MCF 10A (cell line): ENCODE measurements around the gene TNS1. TPM values are rescaled to one million over a fixed set of nuclear protein-coding genes. Genes with fewer than 3 reads are reported as not detected.

ENCODE experiments used
- BruUV-seq: library from RNA; stranded (reverse); fragments of 400-500 nt; replicated peaks from 2 replicates; lab custom pipeline; 2021; lab: Mats Ljungman, UMichigan
- CTCF ChIA-PET: fragments of 300-600 bp; sonication (Branson Sonifier 250); formaldehyde crosslinking; extraction: SDS; loops from one replicate; lab custom pipeline; 2021; ENCODE audit warnings: antibody characterized with exemption, inconsistent platforms; lab: Yijun Ruan, JAX
- POLR2A ChIA-PET: fragments of 300-600, 350-650 bp; sonication (Branson Sonifier 250); formaldehyde crosslinking; extraction: SDS; loops from one replicate; lab custom pipeline; 2020; ENCODE audit warnings: antibody characterized with exemption, inconsistent platforms; lab: Yijun Ruan, JAX
- DNase-seq: peaks from one replicate; pipeline ENCODE4 v3.0.0-alpha.2; 2018; ENCODE audit not compliant: unreplicated experiment
- H3K27ac Mint-ChIP-seq: one replicate; pipeline ENCODE4 v1.8.0; 2022; ENCODE audit warnings: mild to moderate bottlenecking, low read depth, mixed read lengths; ENCODE audit not compliant: unreplicated experiment
- H3K27me3 Mint-ChIP-seq: one replicate; pipeline ENCODE4 v1.8.0; 2022; ENCODE audit warnings: mixed read lengths; ENCODE audit not compliant: insufficient read depth, unreplicated experiment
- H3K36me3 Mint-ChIP-seq: one replicate; pipeline ENCODE4 v1.8.0; 2022; ENCODE audit warnings: mild to moderate bottlenecking, moderate library complexity, mixed read lengths; ENCODE audit not compliant: insufficient read depth, unreplicated experiment
- H3K4me1 Mint-ChIP-seq: one replicate; pipeline ENCODE4 v1.8.0; 2022; ENCODE audit warnings: mixed read lengths; ENCODE audit not compliant: insufficient read depth, unreplicated experiment
- H3K4me3 Mint-ChIP-seq: one replicate; pipeline ENCODE4 v1.8.0; 2022; ENCODE audit warnings: mild to moderate bottlenecking, moderate library complexity, mixed read lengths; ENCODE audit not compliant: unreplicated experiment
- H3K9me3 Mint-ChIP-seq: one replicate; pipeline ENCODE4 v1.8.0; 2022; ENCODE audit warnings: mixed read lengths; ENCODE audit not compliant: unreplicated experiment
- intact Hi-C: fragments of 100-400 bp; cut with micrococcal nuclease; formaldehyde crosslinking; loops from 2 replicates; pipeline ENCODE4 v1.14.1; 2022
- total RNA-seq: library from RNA; stranded (reverse); gene quantifications from 2 replicates; pipeline ENCODE4 v1.2.3, GENCODE V29; 2022
- TF ChIP-seq, protein P1 (sequence below): fragments of 200-600 bp; IDR thresholded peaks from one replicate; pipeline ENCODE4 v1.8.0; 2022; ENCODE audit warnings: antibody characterized with exemption, mild to moderate bottlenecking; ENCODE audit not compliant: unreplicated experiment

TNS1 gene
- total RNA-seq, 1 experiment from 2014 or later: 3.3 TPM

DNA sequence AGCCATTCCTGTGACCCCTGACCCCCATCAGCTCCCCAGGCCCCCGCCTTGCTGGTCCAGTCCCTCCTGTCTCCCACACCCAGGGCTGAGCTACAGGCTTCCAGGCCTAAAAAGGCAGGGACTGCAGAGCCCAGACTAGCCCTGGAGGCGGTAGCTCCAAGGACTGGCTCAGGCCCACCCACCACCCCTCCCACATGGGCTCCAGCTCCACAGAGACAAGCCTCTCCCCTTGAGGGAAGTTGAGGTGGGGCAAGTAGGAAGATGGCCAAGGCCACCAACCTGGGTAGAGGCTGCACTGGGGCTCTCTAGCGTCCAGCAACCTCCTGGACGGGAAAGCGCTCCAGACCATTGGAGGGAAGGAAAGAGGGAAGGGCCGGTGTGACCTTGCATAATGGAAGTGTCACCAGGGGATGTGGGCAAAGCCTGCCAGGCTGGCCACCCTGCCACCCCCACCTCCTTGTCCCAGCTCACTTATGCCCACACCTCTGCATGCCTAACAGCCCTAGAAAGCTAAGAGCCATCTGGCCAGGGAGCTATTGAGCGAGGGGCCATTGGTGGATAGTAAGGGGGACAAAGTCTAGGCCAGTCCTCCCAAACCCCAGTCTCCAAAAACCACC lies 63.1 kb downstream of the TNS1 start:
- TF ChIP-seq, protein P1, sequence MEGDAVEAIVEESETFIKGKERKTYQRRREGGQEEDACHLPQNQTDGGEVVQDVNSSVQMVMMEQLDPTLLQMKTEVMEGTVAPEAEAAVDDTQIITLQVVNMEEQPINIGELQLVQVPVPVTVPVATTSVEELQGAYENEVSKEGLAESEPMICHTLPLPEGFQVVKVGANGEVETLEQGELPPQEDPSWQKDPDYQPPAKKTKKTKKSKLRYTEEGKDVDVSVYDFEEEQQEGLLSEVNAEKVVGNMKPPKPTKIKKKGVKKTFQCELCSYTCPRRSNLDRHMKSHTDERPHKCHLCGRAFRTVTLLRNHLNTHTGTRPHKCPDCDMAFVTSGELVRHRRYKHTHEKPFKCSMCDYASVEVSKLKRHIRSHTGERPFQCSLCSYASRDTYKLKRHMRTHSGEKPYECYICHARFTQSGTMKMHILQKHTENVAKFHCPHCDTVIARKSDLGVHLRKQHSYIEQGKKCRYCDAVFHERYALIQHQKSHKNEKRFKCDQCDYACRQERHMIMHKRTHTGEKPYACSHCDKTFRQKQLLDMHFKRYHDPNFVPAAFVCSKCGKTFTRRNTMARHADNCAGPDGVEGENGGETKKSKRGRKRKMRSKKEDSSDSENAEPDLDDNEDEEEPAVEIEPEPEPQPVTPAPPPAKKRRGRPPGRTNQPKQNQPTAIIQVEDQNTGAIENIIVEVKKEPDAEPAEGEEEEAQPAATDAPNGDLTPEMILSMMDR: no peak
- Mint-ChIP-seq H3K36me3 (no peaks in the 10 kb centered on the region), H3K4me1 (peaks cover 7% of the 10 kb centered on the region), H3K27ac (no peak overlapping the region), H3K27me3 (peaks cover 6% of the 10 kb centered on the region), H3K4me3 (no peak overlapping the region), H3K9me3 (no peaks in the 10 kb centered on the region)
- DNase-seq: no peak
- POLR2A ChIA-PET: no interaction called here
- BruUV-seq: no TSS peak
- intact Hi-C loops: no loop called here
- CTCF ChIA-PET: interaction anchor here (0.6 to 1.1 kb wide), 2 partner anchors 9 to 873 kb away, joined by 3 to 6 read pairs; no protein-coding TSS in a partner anchor

- Mint-ChIP-seq H3K4me1 (peaks cover 12% of the 10 kb centered on the region), H3K9me3 (no peaks in the 10 kb centered on the region), H3K27ac (no peak overlapping the region), H3K36me3 (no peaks in the 10 kb centered on the region), H3K27me3 (peaks cover 1% of the 10 kb centered on the region), H3K4me3 (no peak overlapping the region)
- DNase-seq: no peak
- intact Hi-C loops: no loop called here
- ChIA-PET POLR2A (no interaction called here), CTCF (interaction anchor here (0.6 to 1.1 kb wide), 2 partner anchors 9 to 873 kb away, joined by 3 to 6 read pairs; no protein-coding TSS in a partner anchor)
- no TSS peak for BruUV-seq
- TF ChIP-seq, protein P1: no peak
Measured at GRCh38 chr2:217939220-217939619, 63.6 kb downstream of the TNS1 start.

DNA sequence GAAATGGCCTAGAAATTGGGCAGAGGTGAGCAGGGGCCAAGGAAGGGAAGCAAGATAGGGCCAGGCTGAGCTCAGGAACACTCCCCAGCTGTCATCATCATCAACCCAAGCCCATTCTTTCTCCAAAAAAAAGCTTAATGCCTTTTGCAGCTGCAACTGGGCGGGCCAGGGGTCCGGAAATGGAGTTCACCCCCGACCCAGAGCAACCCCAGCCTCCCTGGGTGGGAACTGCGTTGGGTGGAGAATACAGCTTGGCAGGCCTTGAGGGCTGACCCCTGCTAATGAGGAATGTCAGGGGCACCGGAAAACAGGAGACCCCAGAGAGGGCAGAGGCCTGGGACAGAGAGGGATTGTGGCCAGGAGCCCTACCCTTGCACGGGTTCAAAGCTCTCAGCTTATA lies 64.8 kb downstream of the TNS1 start:
- BruUV-seq: no TSS peak
- TF ChIP-seq, protein P1: no peak
- no peak overlapping the region for H3K4me3 Mint-ChIP-seq
- no peaks in the 10 kb centered on the region for H3K36me3 Mint-ChIP-seq
- ChIA-PET CTCF (interaction anchor here (0.7 to 1.7 kb wide), 2 partner anchors 38 to 53 kb away, joined by 3 to 4 read pairs; no protein-coding TSS in a partner anchor), POLR2A (no interaction called here)
- H3K9me3 Mint-ChIP-seq: no peaks in the 10 kb centered on the region
- H3K27ac Mint-ChIP-seq: no peak overlapping the region
- H3K4me1 Mint-ChIP-seq: peaks cover 23% of the 10 kb centered on the region
- DNase-seq: no peak
- intact Hi-C loops: no loop called here
- no peaks in the 10 kb centered on the region for H3K27me3 Mint-ChIP-seq

DNA sequence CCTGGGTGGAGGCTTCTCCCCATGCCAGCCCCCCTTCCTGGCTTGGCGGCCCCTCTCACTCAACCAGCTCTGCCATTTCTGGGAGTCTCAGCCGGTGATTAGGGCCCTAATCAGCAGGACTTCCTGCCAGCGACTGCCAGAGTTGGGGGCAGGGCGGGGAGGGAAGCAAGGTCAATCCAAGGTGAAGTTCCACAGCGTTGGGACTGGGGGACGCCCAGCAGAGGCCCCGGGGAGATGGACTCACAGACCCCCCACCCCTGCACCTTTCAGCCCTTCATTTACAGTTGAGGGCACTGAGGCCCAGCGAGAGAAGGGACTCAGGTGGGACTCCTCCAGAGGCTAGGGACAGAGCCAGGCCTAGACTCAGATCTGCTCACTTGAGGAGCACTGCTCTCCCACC lies 65.3 kb downstream of the TNS1 start:
- Mint-ChIP-seq H3K36me3 (no peaks in the 10 kb centered on the region), H3K27ac (no peak overlapping the region), H3K4me3 (no peak overlapping the region), H3K27me3 (no peaks in the 10 kb centered on the region), H3K9me3 (no peaks in the 10 kb centered on the region), H3K4me1 (peaks cover 23% of the 10 kb centered on the region)
- intact Hi-C loops: no loop called here
- TF ChIP-seq, protein P1: no peak
- ChIA-PET CTCF (interaction anchor here (0.7 to 1.7 kb wide), 3 partner anchors 38 to 152 kb away, joined by 3 to 4 read pairs (median 4); no protein-coding TSS in a partner anchor), POLR2A (no interaction called here)
- no TSS peak for BruUV-seq
- DNase-seq: no peak
